ENCODE data around the gene HERC2. TPM values are rescaled to one million over a fixed set of nuclear protein-coding genes. Genes with fewer than 3 reads are reported as not detected.

The HERC2 gene
- total and polyA plus RNA-seq, 9 of the 15 experiments (the other 6 are each of a cell fraction or from before 2014, with no cell fraction given): 10.6 to 84.0 (median 42.6) TPM

DNA sequence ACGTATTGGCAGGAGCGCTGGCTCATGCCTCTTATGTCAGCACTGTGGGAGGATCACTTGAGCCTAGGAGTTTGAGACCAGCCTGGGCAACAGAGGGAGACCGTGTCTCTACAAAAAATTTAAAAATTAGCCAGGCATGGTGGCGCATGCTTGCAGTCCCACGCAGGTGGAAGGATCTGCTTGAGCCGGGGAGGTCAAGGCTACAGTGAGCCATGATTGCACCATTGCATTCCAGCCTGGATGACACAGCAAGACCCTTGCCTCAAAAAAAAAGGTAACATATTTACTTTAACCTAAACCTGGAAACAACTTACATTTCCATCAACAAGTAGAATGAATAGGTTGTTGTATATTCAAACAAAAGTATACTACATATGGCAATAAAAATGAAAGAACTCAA, 78.1 kb downstream of the HERC2 start:
- Histone ChIP-seq H3K9me3 (replicated peaks; ENCODE audit: control insufficient read depth, insufficient read depth, low read depth, low read length) (no peaks in the 10 kb centered on the region), H3K9me1 (ENCODE audit: control insufficient read depth, insufficient read depth, low read length) (no peaks in the 10 kb centered on the region), H3K27me3 (ENCODE audit: control insufficient read depth in 2 of 2, insufficient read depth in 2 of 2, low read length in 2 of 2) (no peaks in the 10 kb centered on the region), H3K36me3 (ENCODE audit: control insufficient read depth, insufficient read depth, low read length) (peaks cover 74% of the 10 kb centered on the region), H3K4me3 (no peak overlapping the region), H4K20me1 (replicated peaks; ENCODE audit: control insufficient read depth, insufficient read depth, low read length) (no peaks in the 10 kb centered on the region), H3K79me2 (ENCODE audit: control insufficient read depth, insufficient read depth, low read length) (no peaks in the 10 kb centered on the region), H3K4me2 (ENCODE audit: insufficient read depth, low read length) (no peak overlapping the region), H2AFZ (ENCODE audit: low read depth, low read length) (no peak overlapping the region), H3K9ac (ENCODE audit: insufficient read depth in 1 of 2, low read depth in 2 of 2, low read length in 2 of 2) (no peak overlapping the region), H3K4me1 (replicated peaks in 1 of 2; ENCODE audit: control insufficient read depth in 2 of 2, insufficient read depth in 2 of 2, low read length in 2 of 2) (no peaks in the 10 kb centered on the region), H3K27ac (ENCODE audit: extremely low read depth, low read depth, low read length) (no peak overlapping the region)
- no peak for TF ChIP-seq ZNF764 (CRISPR knock-in tag; IDR thresholded peaks at IDR 0.05; ENCODE audit: low read depth)
- TF ChIP-seq, protein P1, sequence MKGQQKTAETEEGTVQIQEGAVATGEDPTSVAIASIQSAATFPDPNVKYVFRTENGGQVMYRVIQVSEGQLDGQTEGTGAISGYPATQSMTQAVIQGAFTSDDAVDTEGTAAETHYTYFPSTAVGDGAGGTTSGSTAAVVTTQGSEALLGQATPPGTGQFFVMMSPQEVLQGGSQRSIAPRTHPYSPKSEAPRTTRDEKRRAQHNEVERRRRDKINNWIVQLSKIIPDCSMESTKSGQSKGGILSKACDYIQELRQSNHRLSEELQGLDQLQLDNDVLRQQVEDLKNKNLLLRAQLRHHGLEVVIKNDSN (CRISPR knock-in tag; IDR thresholded peaks at IDR 0.05): no peak
- no peak for TF ChIP-seq E2F5 (CRISPR knock-in tag; IDR thresholded peaks at IDR 0.05)
- TF ChIP-seq KAT2B (IDR thresholded peaks at IDR 0.05; ENCODE audit: low read depth, low read length): no peak
- no peak for TF ChIP-seq ARNT (IDR thresholded peaks at IDR 0.05)
- no peak for TF ChIP-seq SETDB1 (IDR thresholded peaks at IDR 0.05; ENCODE audit: low read length)
- TF ChIP-seq RFX5 (IDR thresholded peaks at IDR 0.05; ENCODE audit: low read depth, low read length): no peak
- no peak for TF ChIP-seq BRD4 (IDR thresholded peaks at IDR 0.05)
- TF ChIP-seq SMARCE1 (IDR thresholded peaks at IDR 0.05): no peak
- TF ChIP-seq MBD1 (CRISPR knock-in tag; IDR thresholded peaks at IDR 0.05): no peak
- TF ChIP-seq PRMT5 (CRISPR knock-in tag; IDR thresholded peaks at IDR 0.05): no peak
- TF ChIP-seq EZH2 (IDR thresholded peaks at IDR 0.05; ENCODE audit: borderline replicate concordance, low read depth, low read length): no peak
- TF ChIP-seq PCBP2 (IDR thresholded peaks at IDR 0.05; ENCODE audit: low read depth, low read length, poor library complexity, severe bottlenecking): no peak
- TF ChIP-seq, protein P2, sequence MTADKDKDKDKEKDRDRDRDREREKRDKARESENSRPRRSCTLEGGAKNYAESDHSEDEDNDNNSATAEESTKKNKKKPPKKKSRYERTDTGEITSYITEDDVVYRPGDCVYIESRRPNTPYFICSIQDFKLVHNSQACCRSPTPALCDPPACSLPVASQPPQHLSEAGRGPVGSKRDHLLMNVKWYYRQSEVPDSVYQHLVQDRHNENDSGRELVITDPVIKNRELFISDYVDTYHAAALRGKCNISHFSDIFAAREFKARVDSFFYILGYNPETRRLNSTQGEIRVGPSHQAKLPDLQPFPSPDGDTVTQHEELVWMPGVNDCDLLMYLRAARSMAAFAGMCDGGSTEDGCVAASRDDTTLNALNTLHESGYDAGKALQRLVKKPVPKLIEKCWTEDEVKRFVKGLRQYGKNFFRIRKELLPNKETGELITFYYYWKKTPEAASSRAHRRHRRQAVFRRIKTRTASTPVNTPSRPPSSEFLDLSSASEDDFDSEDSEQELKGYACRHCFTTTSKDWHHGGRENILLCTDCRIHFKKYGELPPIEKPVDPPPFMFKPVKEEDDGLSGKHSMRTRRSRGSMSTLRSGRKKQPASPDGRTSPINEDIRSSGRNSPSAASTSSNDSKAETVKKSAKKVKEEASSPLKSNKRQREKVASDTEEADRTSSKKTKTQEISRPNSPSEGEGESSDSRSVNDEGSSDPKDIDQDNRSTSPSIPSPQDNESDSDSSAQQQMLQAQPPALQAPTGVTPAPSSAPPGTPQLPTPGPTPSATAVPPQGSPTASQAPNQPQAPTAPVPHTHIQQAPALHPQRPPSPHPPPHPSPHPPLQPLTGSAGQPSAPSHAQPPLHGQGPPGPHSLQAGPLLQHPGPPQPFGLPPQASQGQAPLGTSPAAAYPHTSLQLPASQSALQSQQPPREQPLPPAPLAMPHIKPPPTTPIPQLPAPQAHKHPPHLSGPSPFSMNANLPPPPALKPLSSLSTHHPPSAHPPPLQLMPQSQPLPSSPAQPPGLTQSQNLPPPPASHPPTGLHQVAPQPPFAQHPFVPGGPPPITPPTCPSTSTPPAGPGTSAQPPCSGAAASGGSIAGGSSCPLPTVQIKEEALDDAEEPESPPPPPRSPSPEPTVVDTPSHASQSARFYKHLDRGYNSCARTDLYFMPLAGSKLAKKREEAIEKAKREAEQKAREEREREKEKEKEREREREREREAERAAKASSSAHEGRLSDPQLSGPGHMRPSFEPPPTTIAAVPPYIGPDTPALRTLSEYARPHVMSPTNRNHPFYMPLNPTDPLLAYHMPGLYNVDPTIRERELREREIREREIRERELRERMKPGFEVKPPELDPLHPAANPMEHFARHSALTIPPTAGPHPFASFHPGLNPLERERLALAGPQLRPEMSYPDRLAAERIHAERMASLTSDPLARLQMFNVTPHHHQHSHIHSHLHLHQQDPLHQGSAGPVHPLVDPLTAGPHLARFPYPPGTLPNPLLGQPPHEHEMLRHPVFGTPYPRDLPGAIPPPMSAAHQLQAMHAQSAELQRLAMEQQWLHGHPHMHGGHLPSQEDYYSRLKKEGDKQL (CRISPR knock-in tag; IDR thresholded peaks at IDR 0.05; ENCODE audit: borderline replicate concordance): no peak
- TF ChIP-seq ZNF444 (CRISPR knock-in tag; IDR thresholded peaks at IDR 0.05): no peak
- CTCF ChIA-PET (ENCODE audit: low intra/inter-chr PET ratio): no interaction called here
- FAIRE-seq (no peak), ATAC-seq (no peak), DNase-seq (ENCODE audit: extremely low read depth in 1 of 4, low spot score in 3 of 4) (no peak)
- BruUV-seq (replicated peaks): no TSS peak
- POLR2A ChIA-PET: no interaction called here
- intact Hi-C loops (cut with micrococcal nuclease) (no loop called here), in situ Hi-C loops (cut with MboI) (no loop called here)
- WGBS (ENCODE audit: insufficient coverage, low coverage, missing lambda C conversion rate): 92% methylated on average over 6 of the region's 6 CpGs
